ENCODE measurements around the gene PXDN.

PXDN gene

GRCh38 chr2:1675633-1676032, 68.7 kb downstream of the PXDN start:
- Mint-ChIP-seq H3K27ac (no peak overlapping the region), H3K4me3 (no peak overlapping the region), H3K9me3 (no peaks in the 10 kb centered on the region), H3K27me3 (no peaks in the 10 kb centered on the region), H3K4me1 (ENCODE audit: low read depth) (no peaks in the 10 kb centered on the region), H3K36me3 (ENCODE audit: low read depth) (no peaks in the 10 kb centered on the region)

DNA sequence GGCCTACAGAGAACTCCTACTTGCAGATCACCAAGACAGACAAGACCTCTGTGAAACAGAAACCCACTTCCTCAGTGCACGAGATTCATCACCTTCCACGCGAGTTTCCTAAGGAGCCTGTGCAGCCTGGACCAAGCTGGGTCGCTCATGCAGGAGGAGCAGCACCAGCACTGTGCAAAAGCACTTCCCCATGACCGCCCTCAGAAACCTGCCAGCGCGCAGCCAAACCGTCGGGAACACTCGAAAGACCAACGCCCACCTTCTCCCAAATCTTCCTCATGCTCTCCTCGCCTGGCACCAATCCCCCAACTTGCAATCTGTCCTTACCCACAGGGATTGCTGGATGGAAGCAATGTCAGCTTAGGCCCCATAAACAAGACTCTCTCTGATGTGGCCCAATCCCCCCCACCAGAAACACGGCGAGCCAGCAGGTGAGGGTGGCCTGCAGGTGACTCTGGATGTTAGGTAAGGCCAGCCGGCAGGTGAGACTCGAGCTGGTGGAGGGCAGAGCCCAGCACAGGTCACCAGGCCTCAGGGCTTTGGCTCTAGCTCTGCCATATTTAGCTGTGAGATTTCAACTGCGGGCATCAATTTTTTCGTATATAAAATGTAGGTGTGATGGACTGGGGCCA, 69.4 kb downstream of the PXDN start:
- no peak overlapping the region for H3K4me3 Mint-ChIP-seq
- no peaks in the 10 kb centered on the region for H3K36me3 Mint-ChIP-seq (ENCODE audit: low read depth)
- no peaks in the 10 kb centered on the region for H3K4me1 Mint-ChIP-seq (ENCODE audit: low read depth)
- no peaks in the 10 kb centered on the region for H3K27me3 Mint-ChIP-seq
- no peaks in the 10 kb centered on the region for H3K9me3 Mint-ChIP-seq
- H3K27ac Mint-ChIP-seq, result no peak overlapping the region

- no peaks in the 10 kb centered on the region for H3K9me3 Mint-ChIP-seq
Observed at GRCh38 chr2:1674276-1674675, 70.0 kb downstream of the PXDN start.

GRCh38 chr2:1673160-1673944, 71.0 kb downstream of the PXDN start:
- no peaks in the 10 kb centered on the region for H3K36me3 Mint-ChIP-seq (ENCODE audit: low read depth)
- no peaks in the 10 kb centered on the region for H3K4me1 Mint-ChIP-seq (ENCODE audit: low read depth)
- no peak overlapping the region for H3K27ac Mint-ChIP-seq
- no peaks in the 10 kb centered on the region for H3K27me3 Mint-ChIP-seq
- H3K4me3 Mint-ChIP-seq, result no peak overlapping the region
- H3K9me3 Mint-ChIP-seq, result no peaks in the 10 kb centered on the region

More at GRCh38 chr2:1674276-1674675, 70.0 kb downstream of the PXDN start:
- no peak overlapping the region for H3K27ac Mint-ChIP-seq
- H3K4me1 Mint-ChIP-seq (ENCODE audit: low read depth), result no peaks in the 10 kb centered on the region
- no peak overlapping the region for H3K4me3 Mint-ChIP-seq
- H3K27me3 Mint-ChIP-seq, result no peaks in the 10 kb centered on the region
- H3K36me3 Mint-ChIP-seq (ENCODE audit: low read depth), result no peaks in the 10 kb centered on the region

DNA sequence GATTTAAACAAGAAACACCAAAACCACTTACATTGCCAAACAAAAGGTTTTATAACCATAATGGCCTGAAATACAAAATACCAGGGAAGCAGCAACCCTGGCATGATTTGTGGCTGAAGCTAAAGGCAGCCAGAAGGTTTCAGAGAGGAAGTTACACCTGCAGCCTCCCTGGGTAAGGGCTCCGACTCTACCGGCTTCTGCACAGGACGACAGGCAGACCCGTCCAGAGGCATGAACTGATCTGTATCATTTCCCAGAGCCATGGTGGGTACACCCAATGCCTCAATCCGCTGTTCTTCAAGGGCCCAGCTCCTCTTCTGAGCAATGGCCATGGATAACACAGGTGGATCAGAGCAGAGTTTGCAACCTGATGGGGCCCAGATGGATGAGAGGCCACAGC, 71.6 kb downstream of the PXDN start:
- Mint-ChIP-seq H3K4me1 (ENCODE audit: low read depth) (no peaks in the 10 kb centered on the region), H3K36me3 (ENCODE audit: low read depth) (no peaks in the 10 kb centered on the region), H3K4me3 (no peak overlapping the region), H3K27me3 (no peaks in the 10 kb centered on the region), H3K27ac (no peak overlapping the region), H3K9me3 (no peaks in the 10 kb centered on the region)

DNA sequence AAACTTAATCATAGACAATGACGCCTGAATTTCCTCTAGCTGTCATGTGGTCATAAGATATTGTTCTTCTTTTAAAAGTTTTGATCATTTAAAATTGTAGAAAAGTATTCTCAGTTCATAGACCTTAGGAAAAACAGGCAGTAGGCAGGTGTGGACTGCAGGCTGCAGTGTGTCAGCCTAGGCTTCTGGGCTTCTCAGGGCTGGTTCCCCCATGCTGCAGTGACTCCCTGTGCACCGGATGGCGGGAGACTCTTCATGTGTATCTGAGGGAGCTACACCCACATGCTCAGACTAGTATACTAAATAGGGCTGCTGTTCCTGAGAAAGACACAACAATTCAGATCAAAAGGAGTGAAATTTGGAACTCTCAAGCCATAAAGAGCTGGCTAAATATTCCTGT, 72.4 kb downstream of the PXDN start:
- H3K9me3 Mint-ChIP-seq, result no peaks in the 10 kb centered on the region
- H3K27me3 Mint-ChIP-seq, result no peaks in the 10 kb centered on the region
- no peaks in the 10 kb centered on the region for H3K4me1 Mint-ChIP-seq (ENCODE audit: low read depth)
- H3K4me3 Mint-ChIP-seq, result no peak overlapping the region
- H3K36me3 Mint-ChIP-seq (ENCODE audit: low read depth), result no peaks in the 10 kb centered on the region
- H3K27ac Mint-ChIP-seq, result no peak overlapping the region

DNA sequence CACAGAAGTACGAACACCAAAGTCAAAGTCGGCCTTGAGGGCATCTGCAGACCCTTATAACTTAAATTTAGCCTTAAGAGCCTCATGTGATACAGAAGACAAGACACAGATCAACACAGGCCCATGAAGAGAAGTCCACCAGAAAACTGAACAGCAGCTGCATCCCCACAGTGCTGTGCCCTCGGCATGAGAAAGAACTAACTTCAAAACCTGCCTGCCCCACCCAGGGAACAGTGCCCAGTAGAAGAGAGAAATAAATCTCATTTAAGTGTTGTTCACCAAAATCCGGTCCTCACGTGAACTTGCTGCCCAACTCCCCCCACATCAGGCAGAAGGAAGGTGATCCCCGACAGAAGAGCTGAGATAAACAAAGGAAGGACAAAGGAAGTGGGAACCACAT, 73.7 kb downstream of the PXDN start:
- Mint-ChIP-seq H3K36me3 (ENCODE audit: low read depth) (no peaks in the 10 kb centered on the region), H3K27ac (no peak overlapping the region), H3K4me3 (no peak overlapping the region), H3K4me1 (ENCODE audit: low read depth) (no peaks in the 10 kb centered on the region), H3K9me3 (no peaks in the 10 kb centered on the region), H3K27me3 (no peaks in the 10 kb centered on the region)

- no peak overlapping the region for H3K4me3 Mint-ChIP-seq
- no peak overlapping the region for H3K27ac Mint-ChIP-seq
- H3K4me1 Mint-ChIP-seq (ENCODE audit: low read depth), result no peaks in the 10 kb centered on the region
- H3K27me3 Mint-ChIP-seq, result no peaks in the 10 kb centered on the region
- no peaks in the 10 kb centered on the region for H3K9me3 Mint-ChIP-seq
- H3K36me3 Mint-ChIP-seq (ENCODE audit: low read depth), result no peaks in the 10 kb centered on the region
Observed at GRCh38 chr2:1665761-1666505, 78.4 kb downstream of the PXDN start.

DNA sequence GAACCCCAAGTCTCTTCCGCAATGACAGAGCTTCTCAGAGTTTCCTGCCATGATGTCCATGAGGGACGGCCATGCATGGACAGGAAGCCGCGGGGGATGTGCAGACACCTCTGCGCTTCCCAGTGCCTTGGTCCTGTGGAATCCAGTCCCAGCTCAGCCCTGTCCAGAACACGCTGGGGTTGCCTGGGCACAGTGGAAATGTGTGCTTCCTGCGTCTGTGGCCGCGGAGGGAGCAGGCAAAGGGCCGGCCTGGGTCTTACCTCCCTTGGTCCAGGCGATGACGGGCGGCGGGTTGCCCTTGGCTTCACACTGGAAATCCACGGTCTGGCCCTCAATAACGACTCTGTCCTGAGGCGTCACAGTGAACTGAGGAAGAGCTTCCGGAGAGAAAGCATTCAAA, 79.6 kb downstream of the PXDN start:
- Mint-ChIP-seq H3K4me1 (ENCODE audit: low read depth) (no peaks in the 10 kb centered on the region), H3K27ac (no peak overlapping the region), H3K36me3 (ENCODE audit: low read depth) (no peaks in the 10 kb centered on the region), H3K4me3 (no peak overlapping the region), H3K9me3 (no peaks in the 10 kb centered on the region), H3K27me3 (no peaks in the 10 kb centered on the region)

- Mint-ChIP-seq H3K36me3 (ENCODE audit: low read depth) (no peaks in the 10 kb centered on the region), H3K4me3 (no peak overlapping the region), H3K27me3 (no peaks in the 10 kb centered on the region), H3K27ac (no peak overlapping the region), H3K9me3 (no peaks in the 10 kb centered on the region), H3K4me1 (ENCODE audit: low read depth) (no peaks in the 10 kb centered on the region)
Observed at GRCh38 chr2:1664076-1664605, 80.2 kb downstream of the PXDN start.

GRCh38 chr2:1663621-1664020, 80.7 kb downstream of the PXDN start:
- no peak overlapping the region for H3K27ac Mint-ChIP-seq
- H3K4me3 Mint-ChIP-seq, result no peak overlapping the region
- no peaks in the 10 kb centered on the region for H3K9me3 Mint-ChIP-seq

GRCh38 chr2:1662606-1663180, 81.6 kb downstream of the PXDN start:
- Mint-ChIP-seq H3K9me3 (no peaks in the 10 kb centered on the region), H3K27ac (no peak overlapping the region), H3K27me3 (no peaks in the 10 kb centered on the region), H3K4me1 (ENCODE audit: low read depth) (no peaks in the 10 kb centered on the region), H3K4me3 (no peak overlapping the region), H3K36me3 (ENCODE audit: low read depth) (no peaks in the 10 kb centered on the region)

More at GRCh38 chr2:1663621-1664020, 80.7 kb downstream of the PXDN start:
- Mint-ChIP-seq H3K36me3 (ENCODE audit: low read depth) (no peaks in the 10 kb centered on the region), H3K27me3 (no peaks in the 10 kb centered on the region), H3K4me1 (ENCODE audit: low read depth) (no peaks in the 10 kb centered on the region)

GRCh38 chr2:1661891-1662605, 82.3 kb downstream of the PXDN start:
- Mint-ChIP-seq H3K27me3 (no peaks in the 10 kb centered on the region), H3K36me3 (ENCODE audit: low read depth) (no peaks in the 10 kb centered on the region), H3K4me3 (no peak overlapping the region), H3K4me1 (ENCODE audit: low read depth) (no peaks in the 10 kb centered on the region), H3K9me3 (no peaks in the 10 kb centered on the region), H3K27ac (no peak overlapping the region)
